ENCODE measurements around the gene FMN2. TPM values are rescaled to one million over a fixed set of nuclear protein-coding genes. Genes with fewer than 3 reads are reported as not detected.
A peak's percentile ranks its signal among the peaks of the same experiment; 100 is the strongest.

FMN2 gene
- polyA plus RNA-seq, 2 of the 4 experiments (the other 2 are of a cell fraction): 2.8 to 4.2 TPM

GRCh38 chr1:240099329-240099728 lies 7.6 kb downstream of the FMN2 start:
- no peak overlapping the region for H3K27ac ChIP-seq
- ATAC-seq: peak in 1 of 2 experiments; percentile 37; a peak in 1 of 6 replicates
- TF ChIP-seq HEYL (CRISPR knock-in tag; IDR thresholded peaks at IDR 0.05) (no peak), HOXB13 (CRISPR knock-in tag; IDR thresholded peaks at IDR 0.05; ENCODE audit: low read depth) (no peak), POLR2AphosphoS2 (conservative IDR thresholded peaks at IDR 0.05; ENCODE audit: low read length) (no peak), GATA3 (IDR thresholded peaks at IDR 0.05; ENCODE audit: borderline replicate concordance) (no peak), KDM1A (IDR thresholded peaks at IDR 0.05; ENCODE audit: low read depth) (no peak), NPAS2 (CRISPR knock-in tag; IDR thresholded peaks at IDR 0.05; ENCODE audit: borderline replicate concordance) (no peak), RAD21 (conservative IDR thresholded peaks at IDR 0.05 in 1 of 2, IDR thresholded peaks at IDR 0.05 in 1 of 2) (no peak), PBX3 (IDR thresholded peaks at IDR 0.05) (no peak), HMGXB4 (CRISPR knock-in tag; IDR thresholded peaks at IDR 0.05; ENCODE audit: borderline replicate concordance) (no peak), RARB (CRISPR knock-in tag; IDR thresholded peaks at IDR 0.05) (no peak), CEBPB (IDR thresholded peaks at IDR 0.05) (no peak), CHD2 (IDR thresholded peaks at IDR 0.05; ENCODE audit: low read length, partially characterized antibody) (no peak), PHF8 (IDR thresholded peaks at IDR 0.05; ENCODE audit: borderline replicate concordance, low read depth) (no peak), ZSCAN20 (CRISPR knock-in tag; IDR thresholded peaks at IDR 0.05) (no peak), NR3C1 (IDR thresholded peaks at IDR 0.05) (no peak), HDAC2 (IDR thresholded peaks at IDR 0.05) (no peak), ELK1 (IDR thresholded peaks at IDR 0.05; ENCODE audit: low read depth, low read length) (no peak)
- POLR2A ChIA-PET: no interaction called here
- CTCF ChIA-PET: interaction anchor here (2.0 kb wide), 1 partner anchor 50 kb away, joined by 5 read pairs; no protein-coding TSS in a partner anchor
- H3K9me3 ChIP-seq: no peaks in the 10 kb centered on the region
- 46% methylated on average over 5 of the region's 5 CpGs for WGBS (ENCODE audit: missing lambda C conversion rate)
- no peak for DNase-seq (ENCODE audit: low read depth in 1 of 2, low spot score in 1 of 2)
- no peak overlapping the region for H3K4me3 ChIP-seq
- FAIRE-seq: no peak
- H3K4me2 ChIP-seq: peak overlapping the region; percentile 49
- peaks cover 36% of the 10 kb centered on the region for H3K4me1 ChIP-seq

GRCh38 chr1:240099748-240100147 lies 8.1 kb downstream of the FMN2 start:
- peak in 1 of 2 experiments; percentile 37; a peak in 2 of 6 replicates for ATAC-seq
- Histone ChIP-seq H3K4me1 (peaks cover 34% of the 10 kb centered on the region), H3K4me3 (no peak overlapping the region), H3K9me3 (no peaks in the 10 kb centered on the region), H3K4me2 (peak overlapping the region; percentile 49), H3K27ac (no peak overlapping the region)
- ChIA-PET POLR2A (no interaction called here), CTCF (no interaction called here)
- WGBS (ENCODE audit: missing lambda C conversion rate): 55% methylated on average over 3 of the region's 3 CpGs
- FAIRE-seq: no peak
- TF ChIP-seq FOSL2 (IDR thresholded peaks at IDR 0.05) (no peak), FOSL2 (CRISPR knock-in tag; IDR thresholded peaks at IDR 0.05) (no peak), RFX5 (IDR thresholded peaks at IDR 0.05) (no peak), JUNB (IDR thresholded peaks at IDR 0.05) (no peak), HOXB13 (CRISPR knock-in tag; IDR thresholded peaks at IDR 0.05; ENCODE audit: low read depth) (no peak), HEYL (CRISPR knock-in tag; IDR thresholded peaks at IDR 0.05) (no peak), TFCP2L1 (CRISPR knock-in tag; IDR thresholded peaks at IDR 0.05) (no peak), EHF (CRISPR knock-in tag; IDR thresholded peaks at IDR 0.05) (no peak), CBX2 (IDR thresholded peaks at IDR 0.05; ENCODE audit: borderline replicate concordance, low read depth) (no peak), RCOR1 (IDR thresholded peaks at IDR 0.05; ENCODE audit: low read depth, low read length) (no peak), EHMT2 (IDR thresholded peaks at IDR 0.05; ENCODE audit: low read depth) (no peak), KDM5A (IDR thresholded peaks at IDR 0.05) (no peak), ESRRA (IDR thresholded peaks at IDR 0.05; ENCODE audit: borderline replicate concordance, low read length) (no peak), KDM1A (IDR thresholded peaks at IDR 0.05; ENCODE audit: low read depth) (no peak), RAD21 (conservative IDR thresholded peaks at IDR 0.05 in 1 of 2, IDR thresholded peaks at IDR 0.05 in 1 of 2) (no peak), ELK1 (IDR thresholded peaks at IDR 0.05; ENCODE audit: low read depth, low read length) (no peak), MAZ (IDR thresholded peaks at IDR 0.05; ENCODE audit: borderline replicate concordance, low read depth, low read length) (no peak)
- DNase-seq (ENCODE audit: low read depth in 1 of 2, low spot score in 1 of 2): no peak
